Common myeloid progenitor, CD34-positive (primary cell): ENCODE measurements around the gene EPS8L1.

Source experiments
- CTCF ChIA-PET: fragments of 350-600 bp; sonication (Branson Sonifier 250); formaldehyde crosslinking; loops from one replicate; lab custom pipeline; 2021; ENCODE audit warnings: antibody characterized with exemption; lab: Charles Lee
- POLR2A ChIA-PET: fragments of 350-600 bp; sonication (Branson Sonifier 250); formaldehyde crosslinking; loops from one replicate; lab custom pipeline; 2021; ENCODE audit warnings: antibody characterized with exemption; lab: Charles Lee
- DNase-seq, 3 donors: peaks; one replicate each; pipeline versions ENCODE4 v3.0.0 to v3.0.0-alpha.2; 2013
- H3K27ac ChIP-seq, 2 experiments: 1 replicate in 1 of 2; 2 replicates in 1 of 2; pipeline ENCODE4 v1.7.0; 2013; ENCODE audit warnings: inconsistent platforms in 2 of 2, low read length in 2 of 2, mild to moderate bottlenecking in 2 of 2, low read depth in 1 of 2, moderate library complexity in 1 of 2; ENCODE audit not compliant: severe bottlenecking in 2 of 2, insufficient read depth in 1 of 2, poor library complexity in 1 of 2
- H3K27me3 ChIP-seq, 5 experiments: replicated peaks in 2 of 5; 1 replicate in 3 of 5; 2 replicates in 2 of 5; pipeline versions ENCODE4 v1.6.1 to v1.7.0; 2013; ENCODE audit warnings: low read length in 4 of 5, mild to moderate bottlenecking in 2 of 5, moderate library complexity in 2 of 5, inconsistent platforms in 1 of 5; ENCODE audit not compliant: insufficient read depth in 5 of 5, control insufficient read depth in 4 of 5
- H3K36me3 ChIP-seq, 4 experiments: 1 replicate in 2 of 4; 2 replicates in 2 of 4; pipeline versions ENCODE4 v1.6.1 to v1.7.0; 2013; ENCODE audit warnings: low read length in 3 of 4, control low read depth in 1 of 4, mild to moderate bottlenecking in 1 of 4; ENCODE audit not compliant: control insufficient read depth in 4 of 4, insufficient read depth in 4 of 4
- H3K4me1 ChIP-seq, 4 experiments: 1 replicate in 3 of 4; 2 replicates in 1 of 4; pipeline versions ENCODE4 v1.6.1 to v1.7.1; 2013; ENCODE audit warnings: low read length in 3 of 4, mild to moderate bottlenecking in 3 of 4, control low read depth in 1 of 4, inconsistent platforms in 1 of 4, moderate library complexity in 1 of 4; ENCODE audit not compliant: control insufficient read depth in 4 of 4, insufficient read depth in 4 of 4; ENCODE audit errors: control extremely low read depth in 1 of 4
- H3K4me3 ChIP-seq, 7 experiments: 1 replicate in 4 of 7; 2 replicates in 3 of 7; pipeline versions ENCODE4 v1.5.1 to v1.7.0; 2013; ENCODE audit warnings: mild to moderate bottlenecking in 7 of 7, low read length in 6 of 7, moderate library complexity in 6 of 7, inconsistent platforms in 2 of 7, low read depth in 2 of 7, control low read depth in 1 of 7; ENCODE audit not compliant: insufficient read depth in 4 of 7, control insufficient read depth in 1 of 7; ENCODE audit errors: extremely low read depth in 1 of 7
- H3K9me3 ChIP-seq, 5 experiments: 1 replicate in 4 of 5; 2 replicates in 1 of 5; pipeline versions ENCODE4 v1.6.1 to v1.7.1; 2013; ENCODE audit warnings: low read length in 4 of 5, mild to moderate bottlenecking in 2 of 5, inconsistent platforms in 1 of 5, low read depth in 1 of 5, moderate library complexity in 1 of 5; ENCODE audit not compliant: control insufficient read depth in 4 of 5, insufficient read depth in 2 of 5; ENCODE audit errors: control extremely low read depth in 1 of 5
- WGBS: methylation state at CpG from one replicate; pipeline ENCODE4 v1.1.5; 2013; ENCODE audit not compliant: insufficient coverage; 5-methylcytosine and 5-hydroxymethylcytosine counted together

Gene EPS8L1

DNA sequence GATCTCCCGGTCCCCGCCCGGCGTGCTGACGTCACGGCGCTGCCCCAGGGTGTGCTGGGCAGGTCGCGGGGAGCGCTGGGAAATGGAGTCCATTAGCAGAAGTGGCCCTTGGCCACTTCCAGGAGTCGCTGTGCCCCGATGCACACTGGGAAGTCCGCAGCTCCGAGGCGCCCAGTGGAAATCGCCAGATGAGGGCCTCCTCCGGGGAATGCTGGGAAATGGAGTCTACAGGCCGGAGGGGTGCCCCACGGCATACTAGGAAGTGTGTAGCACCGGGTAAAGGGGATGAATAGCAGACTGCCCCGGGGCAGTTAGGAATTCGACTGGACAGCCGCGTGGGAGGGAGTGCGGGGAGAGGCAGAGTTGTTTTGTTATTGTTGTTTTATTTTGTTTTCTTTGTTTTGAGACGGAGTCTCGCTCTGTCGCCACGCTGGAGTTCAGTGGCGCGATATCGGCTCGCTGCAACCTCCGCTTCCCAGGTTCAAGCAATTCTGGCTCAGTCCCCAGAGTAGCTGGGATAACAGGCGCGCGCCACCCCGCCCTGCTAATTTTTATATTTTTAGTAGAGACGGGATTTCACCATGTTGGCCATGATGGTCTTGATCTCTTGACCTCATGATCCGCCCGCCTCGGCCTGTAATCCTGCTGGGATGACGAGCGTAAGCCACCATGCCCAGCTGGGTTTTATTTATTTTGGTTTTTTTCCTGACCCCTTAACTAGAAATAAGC lies 42.2 kb downstream of the EPS8L1 start:
- Histone ChIP-seq H3K27me3 (no peaks in the 10 kb centered on the region), H3K36me3 (peaks cover 0 to 5% (median 2%) of the 10 kb centered on the region in 4 experiments), H3K9me3 (no peaks in the 10 kb centered on the region), H3K4me3 (peak overlapping the region; percentile 67 to 97 (median 85)), H3K27ac (peak overlapping the region; percentile 40 to 66), H3K4me1 (peaks cover 5 to 39% (median 30%) of the 10 kb centered on the region in 4 experiments)
- DNase-seq, result peak; percentile 97 to 98 (median 97)
- POLR2A ChIA-PET, result interaction anchor here (0.5 to 2.3 kb wide), 4 partner anchors 20 to 1180 kb away, joined by 3 to 5 read pairs (median 4); no protein-coding TSS in a partner anchor
- CTCF ChIA-PET, result interaction anchor here (1.0 to 1.4 kb wide), 3 partner anchors 28 to 237 kb away, joined by 3 to 5 read pairs (median 4); no protein-coding TSS in a partner anchor
- under 1% methylated on average over 32 of the region's 44 CpGs for WGBS

GRCh38 chr19:55118401-55118991 lies 42.8 kb downstream of the EPS8L1 start:
- Histone ChIP-seq H3K27me3 (no peaks in the 10 kb centered on the region), H3K27ac (peak overlapping the region in 1 of 2 experiments; percentile 66), H3K36me3 (peaks cover 0 to 5% (median 0%) of the 10 kb centered on the region in 4 experiments), H3K4me1 (peaks cover 5 to 33% (median 30%) of the 10 kb centered on the region in 4 experiments), H3K9me3 (no peaks in the 10 kb centered on the region), H3K4me3 (peak overlapping the region; percentile 16 to 97 (median 83))
- ChIA-PET CTCF (interaction anchor here (1.0 to 1.4 kb wide), 3 partner anchors 29 to 237 kb away, joined by 3 to 5 read pairs (median 4); no protein-coding TSS in a partner anchor), POLR2A (interaction anchor here (2.3 kb wide), 1 partner anchor 20 kb away, joined by 5 read pairs; no protein-coding TSS in a partner anchor)
- DNase-seq, result peak in 1 of 3 donors; percentile 25
- 25% methylated on average over 13 of the region's 22 CpGs for WGBS

DNA sequence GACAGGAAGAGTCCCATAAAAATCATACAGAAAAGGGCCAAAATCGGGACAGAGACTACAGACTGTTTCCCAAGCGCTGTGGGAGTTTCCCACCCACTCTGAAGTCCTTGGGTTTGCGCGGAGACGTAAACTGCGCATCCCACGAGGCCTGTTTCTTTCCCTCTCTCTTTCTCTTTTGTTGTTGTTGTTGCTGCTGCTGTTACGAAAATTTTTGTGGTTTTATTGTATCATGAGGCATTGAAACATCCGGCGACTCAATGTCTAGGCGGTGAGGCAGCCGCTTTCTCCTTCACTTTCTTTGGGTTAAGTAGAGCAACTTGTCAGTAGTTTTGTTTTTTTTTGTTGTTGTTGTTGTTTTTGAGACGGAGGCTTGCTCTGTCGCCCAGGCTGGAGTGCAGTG lies 43.4 kb downstream of the EPS8L1 start:
- ChIA-PET CTCF (interaction anchor here (1.0 to 1.4 kb wide), 2 partner anchors 42 to 238 kb away, joined by 3 to 4 read pairs; no protein-coding TSS in a partner anchor), POLR2A (interaction anchor here (2.3 kb wide), 1 partner anchor 21 kb away, joined by 5 read pairs; no protein-coding TSS in a partner anchor)
- Histone ChIP-seq H3K9me3 (no peaks in the 10 kb centered on the region), H3K36me3 (peaks cover 0 to 5% (median 0%) of the 10 kb centered on the region in 4 experiments), H3K4me1 (peaks cover 5 to 33% (median 30%) of the 10 kb centered on the region in 4 experiments), H3K27ac (no peak overlapping the region), H3K27me3 (no peaks in the 10 kb centered on the region), H3K4me3 (peak overlapping the region in 2 of 7 experiments; percentile 90 to 97)
- WGBS, result 100% methylated on average over 3 of the region's 14 CpGs
- peak in 1 of 3 donors; percentile 10 for DNase-seq

GRCh38 chr19:55131421-55131820 lies 55.8 kb downstream of the EPS8L1 start:
- Histone ChIP-seq H3K36me3 (no peaks in the 10 kb centered on the region), H3K27me3 (peaks cover 0 to 4% (median 0%) of the 10 kb centered on the region in 5 experiments), H3K4me3 (no peak overlapping the region), H3K9me3 (no peaks in the 10 kb centered on the region), H3K4me1 (peaks cover 0 to 7% (median 3%) of the 10 kb centered on the region in 4 experiments), H3K27ac (no peak overlapping the region)
- CTCF ChIA-PET, result interaction anchor here (1.5 to 2.1 kb wide), 2 partner anchors 12 to 15 kb away, joined by 5 read pairs; no protein-coding TSS in a partner anchor
- DNase-seq, result no peak
- POLR2A ChIA-PET, result no interaction called here
- 94% methylated on average over 12 of the region's 16 CpGs for WGBS

- no peak overlapping the region for H3K27ac ChIP-seq
- CTCF ChIA-PET, result interaction anchor here (0.5 to 2.1 kb wide), 8 partner anchors 9 to 253 kb away, joined by 4 to 8 read pairs (median 5); no protein-coding TSS in a partner anchor
- no peaks in the 10 kb centered on the region for H3K9me3 ChIP-seq
- H3K4me3 ChIP-seq, result no peak overlapping the region
- POLR2A ChIA-PET, result interaction anchor here (0.6 kb wide), 1 partner anchor 58 kb away, joined by 4 read pairs; no protein-coding TSS in a partner anchor
- peaks cover 0 to 7% (median 3%) of the 10 kb centered on the region in 4 experiments for H3K4me1 ChIP-seq
- H3K36me3 ChIP-seq, result no peaks in the 10 kb centered on the region
- H3K27me3 ChIP-seq, result peaks cover 0 to 4% (median 0%) of the 10 kb centered on the region in 5 experiments
- DNase-seq, result peak in 2 of 3 donors; percentile 57 to 63
- 28% methylated on average over 9 of the region's 14 CpGs for WGBS
Observed at GRCh38 chr19:55132453-55133129, 56.9 kb downstream of the EPS8L1 start.

- Histone ChIP-seq H3K4me1 (peaks cover 0 to 7% (median 3%) of the 10 kb centered on the region in 4 experiments), H3K4me3 (no peak overlapping the region), H3K27me3 (peaks cover 0 to 4% (median 0%) of the 10 kb centered on the region in 5 experiments), H3K9me3 (no peaks in the 10 kb centered on the region), H3K27ac (no peak overlapping the region), H3K36me3 (no peaks in the 10 kb centered on the region)
- 75% methylated on average over 23 of the region's 25 CpGs for WGBS
- peak in 1 of 3 donors; percentile 31 for DNase-seq
- ChIA-PET POLR2A (no interaction called here), CTCF (interaction anchor here (0.9 to 2.1 kb wide), 6 partner anchors 13 to 284 kb away, joined by 3 to 5 read pairs (median 4); no protein-coding TSS in a partner anchor)
Observed at GRCh38 chr19:55133639-55134444, 58.2 kb downstream of the EPS8L1 start.
